GM21723 (cell line): ENCODE data around the gene SMYD2.
A peak's percentile ranks its signal among the peaks of the same experiment; 100 is the strongest.

Experiments
- ATAC-seq: cut with Tn5 transposase; IDR thresholded peaks from one replicate; pipeline ENCODE4 v1.9.1; 2021; ENCODE audit warnings: mild to moderate bottlenecking, moderate library complexity; ENCODE audit not compliant: unreplicated experiment

Gene SMYD2, protein sequence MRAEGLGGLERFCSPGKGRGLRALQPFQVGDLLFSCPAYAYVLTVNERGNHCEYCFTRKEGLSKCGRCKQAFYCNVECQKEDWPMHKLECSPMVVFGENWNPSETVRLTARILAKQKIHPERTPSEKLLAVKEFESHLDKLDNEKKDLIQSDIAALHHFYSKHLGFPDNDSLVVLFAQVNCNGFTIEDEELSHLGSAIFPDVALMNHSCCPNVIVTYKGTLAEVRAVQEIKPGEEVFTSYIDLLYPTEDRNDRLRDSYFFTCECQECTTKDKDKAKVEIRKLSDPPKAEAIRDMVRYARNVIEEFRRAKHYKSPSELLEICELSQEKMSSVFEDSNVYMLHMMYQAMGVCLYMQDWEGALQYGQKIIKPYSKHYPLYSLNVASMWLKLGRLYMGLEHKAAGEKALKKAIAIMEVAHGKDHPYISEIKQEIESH

DNA sequence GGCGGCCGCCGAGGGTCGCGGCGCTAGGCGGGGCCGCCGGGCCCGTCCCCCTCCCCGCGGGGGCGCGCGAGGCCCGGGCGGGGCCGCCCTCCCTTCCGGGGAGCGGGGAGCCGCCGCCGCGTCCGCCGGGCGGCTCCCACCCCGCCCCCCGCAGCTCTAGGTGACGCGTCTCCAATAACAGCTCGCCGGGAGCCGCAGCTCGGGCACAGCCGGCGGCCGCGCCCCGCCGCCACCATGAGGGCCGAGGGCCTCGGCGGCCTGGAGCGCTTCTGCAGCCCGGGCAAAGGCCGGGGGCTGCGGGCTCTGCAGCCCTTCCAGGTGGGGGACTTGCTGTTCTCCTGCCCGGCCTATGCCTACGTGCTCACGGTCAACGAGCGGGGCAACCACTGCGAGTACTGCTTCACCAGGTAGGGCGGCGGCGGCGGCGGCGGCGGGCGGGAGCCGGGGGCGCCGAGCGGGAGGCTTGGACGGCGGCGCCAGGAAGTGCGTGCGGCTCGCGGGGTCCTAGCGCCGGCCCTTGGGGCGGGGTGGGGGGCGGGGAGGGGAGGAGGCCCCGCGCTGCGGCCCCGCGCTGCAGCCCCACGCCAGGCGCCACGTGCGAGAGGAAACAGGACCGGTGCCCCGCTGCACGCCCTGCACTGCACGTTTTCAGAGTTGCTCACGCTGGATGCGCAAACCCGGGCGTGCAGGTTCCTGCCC is at the start of gene SMYD2:
Gene SMYD2, plus strand, starts transcription at position 139 of the 699 bp plus-strand sequence. Its CDS starts 96 bp downstream, at position 235.
- peak; percentile 83 for ATAC-seq

DNA sequence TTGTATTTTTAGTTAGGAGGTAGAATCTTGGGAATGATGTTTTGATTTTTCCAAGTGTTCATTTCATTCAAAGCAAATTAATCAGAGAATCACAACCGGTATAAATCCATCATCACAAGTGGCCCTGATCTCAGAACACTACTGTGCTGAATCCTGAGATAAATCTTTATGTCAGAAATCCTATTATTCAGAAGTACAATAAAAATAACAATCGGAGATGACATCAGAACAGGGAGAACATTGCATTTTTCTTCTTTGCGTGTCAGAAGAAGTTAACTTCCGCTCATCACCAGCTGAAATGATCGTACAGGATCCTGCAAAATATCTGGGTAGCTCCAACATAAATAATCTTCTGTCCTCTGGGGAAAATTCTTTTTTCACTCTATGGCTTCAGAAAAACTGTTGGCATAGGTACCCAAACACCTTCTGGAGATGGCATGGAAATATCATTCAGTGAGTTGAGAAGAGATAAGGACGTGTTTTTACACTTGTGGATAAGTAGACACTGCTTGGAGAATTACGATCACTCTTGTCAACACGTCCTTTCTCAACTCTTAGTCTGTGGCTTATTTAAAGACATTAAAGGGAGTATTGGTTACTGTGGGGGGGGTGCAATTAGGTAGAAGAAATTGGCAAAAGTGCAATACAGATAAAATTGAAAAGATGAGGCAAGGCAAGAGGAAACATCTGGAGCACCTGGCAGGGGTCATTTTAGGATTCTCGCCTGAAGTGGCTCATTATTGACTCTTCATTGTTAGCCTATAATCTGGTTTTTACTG is 46.9 kb upstream of the SMYD2 start:
- ATAC-seq, result no peak

DNA sequence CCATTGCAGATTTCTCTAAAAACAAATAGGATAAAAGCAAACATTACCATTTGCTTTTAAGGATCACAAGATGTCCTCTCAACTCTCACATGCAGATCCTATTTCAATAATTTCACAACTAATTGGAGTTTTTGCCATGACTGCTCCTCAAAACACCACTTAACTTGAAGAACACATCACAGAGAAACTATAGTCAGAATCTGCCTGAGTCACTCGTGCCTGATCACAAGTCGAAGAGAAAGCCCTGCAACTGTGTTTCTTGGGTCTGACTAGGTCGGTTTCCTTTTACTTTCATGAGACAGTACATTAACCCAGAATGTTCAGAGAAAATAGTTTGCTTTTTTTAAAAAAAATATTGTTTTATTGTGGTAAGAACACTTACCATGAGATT is 46.3 kb upstream of the SMYD2 start:
- ATAC-seq, result no peak

DNA sequence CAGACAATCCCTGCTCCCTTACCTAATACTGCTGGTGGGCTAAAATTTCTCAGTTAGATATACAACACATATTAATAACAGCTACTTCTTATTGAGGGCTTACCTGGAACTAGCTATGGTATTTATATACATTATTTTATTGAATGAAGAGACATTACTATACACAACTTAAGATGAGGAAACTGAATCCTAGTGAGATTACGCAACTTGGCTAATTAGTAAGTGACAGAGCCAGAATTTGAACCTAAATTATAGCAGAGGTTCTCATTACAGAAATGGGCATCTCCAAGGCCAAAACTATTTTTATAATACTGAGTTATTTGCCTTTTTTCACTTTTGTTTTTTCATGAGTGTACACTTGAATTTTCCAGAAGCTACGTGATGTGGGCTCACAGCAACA is 44.5 kb upstream of the SMYD2 start:
- ATAC-seq, result no peak

DNA sequence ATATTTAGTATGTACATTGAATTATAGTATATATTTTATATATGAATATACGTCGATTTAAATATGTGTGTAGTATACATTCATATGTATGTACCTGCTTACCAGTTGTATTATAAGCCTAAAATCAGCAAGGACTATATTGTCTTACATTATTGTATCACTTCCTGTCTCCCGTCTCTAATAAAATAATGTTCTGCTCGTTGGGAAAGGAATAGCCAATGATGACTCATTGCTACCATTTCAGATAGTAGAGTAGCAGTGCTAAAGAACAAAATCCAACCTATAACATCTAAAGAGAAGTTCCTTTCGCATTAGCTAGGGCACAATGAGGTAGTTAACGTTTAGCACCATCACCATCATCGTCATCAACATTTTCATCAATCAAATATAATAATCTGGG is 39.9 kb upstream of the SMYD2 start:
- no peak for ATAC-seq

DNA sequence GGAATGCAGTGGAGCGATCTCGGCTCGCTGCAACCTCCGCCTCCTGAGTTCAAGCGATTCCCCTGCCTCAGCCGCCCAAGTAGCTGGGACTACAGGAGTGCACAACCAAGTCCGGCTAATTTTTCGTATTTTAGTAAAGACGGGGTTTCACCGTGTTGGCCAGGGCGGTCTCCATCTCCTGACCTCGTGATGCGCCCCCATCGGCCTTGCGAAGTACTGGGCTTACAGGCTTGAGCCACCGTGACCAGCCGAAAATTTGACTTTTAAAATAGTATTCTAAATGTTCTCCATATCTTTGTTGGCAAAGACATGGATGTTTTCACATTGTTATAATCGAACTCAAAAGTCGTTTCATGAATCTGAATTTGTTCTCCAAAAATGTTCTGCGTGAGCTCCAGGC is 36.7 kb upstream of the SMYD2 start:
- no peak for ATAC-seq

DNA sequence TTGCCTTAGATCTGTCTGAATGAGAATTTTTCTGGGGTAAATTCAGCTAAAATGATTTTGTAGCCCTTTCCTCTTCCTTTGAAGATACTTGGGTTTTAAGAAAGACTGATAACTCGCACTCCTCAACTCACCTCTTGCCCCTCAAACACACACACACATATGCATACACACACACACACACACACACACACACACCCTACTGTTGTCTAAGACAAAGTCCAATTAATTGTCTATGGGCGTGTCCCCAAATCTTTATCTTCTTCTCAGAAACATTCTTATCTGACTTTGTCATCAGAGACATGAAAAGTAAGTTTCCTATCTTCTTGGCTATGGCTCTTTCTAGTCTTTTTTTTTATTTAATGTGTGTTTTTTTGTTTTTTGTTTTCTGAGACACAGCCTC is 36.1 kb upstream of the SMYD2 start:
- ATAC-seq, result no peak

DNA sequence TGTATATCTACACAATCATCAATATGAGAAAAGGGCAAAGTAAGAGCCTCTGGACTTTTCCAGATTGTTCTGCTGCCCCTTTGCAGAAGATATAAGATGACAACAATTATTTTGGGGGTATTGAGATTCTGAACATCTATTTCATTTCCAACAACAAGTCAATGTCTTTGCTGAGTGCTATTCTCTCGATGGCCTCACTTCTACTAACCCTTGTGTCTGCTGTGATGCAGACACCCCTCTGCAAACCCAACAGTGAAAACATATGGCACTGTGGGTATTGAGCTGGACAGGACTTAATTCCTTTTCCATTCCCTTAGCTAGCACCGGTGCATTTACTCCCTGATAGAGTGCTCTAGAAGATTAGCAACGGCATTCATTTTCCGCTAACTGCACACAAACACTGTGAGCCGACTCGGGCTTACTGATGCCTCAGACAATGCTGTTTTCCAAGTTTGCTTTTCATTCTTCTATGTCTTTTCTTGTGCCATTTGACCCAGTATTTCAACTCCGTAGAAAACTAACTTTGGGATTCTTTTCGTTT is 33.4 kb upstream of the SMYD2 start:
- no peak for ATAC-seq

DNA sequence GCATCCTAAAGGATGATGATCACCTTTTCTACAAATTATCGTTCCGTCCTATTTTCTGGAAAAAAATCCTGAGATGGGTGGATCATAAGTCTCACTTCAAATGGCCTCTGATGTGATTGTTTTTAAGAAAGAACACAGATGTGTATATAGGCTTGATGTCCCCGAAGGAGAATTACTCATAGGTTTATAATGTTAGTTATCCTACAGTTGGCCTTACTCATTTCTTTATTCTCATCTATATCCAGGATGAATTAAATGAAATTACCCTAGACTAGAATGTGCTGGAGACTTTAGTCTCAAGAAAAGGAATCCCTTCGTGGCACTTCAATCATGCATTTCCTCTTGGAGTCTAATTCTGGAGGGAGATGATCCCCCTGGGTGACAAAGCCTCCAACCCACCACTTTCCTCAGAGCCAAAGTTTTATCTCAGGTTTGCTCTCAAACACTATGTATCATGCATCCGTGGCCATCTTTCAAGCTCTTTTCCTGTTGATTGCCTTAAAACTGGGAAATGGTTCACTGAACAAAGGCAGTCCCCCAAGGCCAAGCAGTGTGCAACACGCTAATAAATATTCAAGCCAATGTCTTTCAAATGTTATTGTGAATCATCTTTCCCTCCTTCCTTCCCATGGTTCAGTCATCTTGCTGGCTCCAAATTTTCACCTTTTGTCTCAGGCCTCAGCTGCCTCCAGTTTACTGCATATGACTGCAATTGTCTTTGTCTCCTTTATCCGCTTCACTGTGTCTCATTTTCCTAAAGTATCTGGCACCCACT is 32.5 kb upstream of the SMYD2 start:
- no peak for ATAC-seq

DNA sequence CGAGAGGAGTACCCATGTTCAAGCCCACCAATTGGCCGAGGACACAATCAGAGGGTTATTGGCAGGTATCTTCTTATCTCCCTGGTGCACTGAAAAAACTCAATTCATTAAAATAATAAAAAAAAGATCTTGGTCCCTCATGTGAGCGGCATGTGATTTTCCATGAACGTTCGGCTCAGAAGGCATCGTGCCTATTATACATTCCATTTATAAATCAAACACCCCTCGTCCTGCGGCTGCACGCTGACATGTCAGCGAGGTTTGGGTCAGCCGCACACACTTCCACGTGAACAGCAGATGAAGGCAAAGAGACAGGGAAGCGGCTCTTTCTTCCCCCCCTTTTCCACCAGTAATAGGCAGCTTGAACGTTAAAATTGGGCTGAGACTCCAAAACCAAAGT is 31.3 kb upstream of the SMYD2 start:
- no peak for ATAC-seq

DNA sequence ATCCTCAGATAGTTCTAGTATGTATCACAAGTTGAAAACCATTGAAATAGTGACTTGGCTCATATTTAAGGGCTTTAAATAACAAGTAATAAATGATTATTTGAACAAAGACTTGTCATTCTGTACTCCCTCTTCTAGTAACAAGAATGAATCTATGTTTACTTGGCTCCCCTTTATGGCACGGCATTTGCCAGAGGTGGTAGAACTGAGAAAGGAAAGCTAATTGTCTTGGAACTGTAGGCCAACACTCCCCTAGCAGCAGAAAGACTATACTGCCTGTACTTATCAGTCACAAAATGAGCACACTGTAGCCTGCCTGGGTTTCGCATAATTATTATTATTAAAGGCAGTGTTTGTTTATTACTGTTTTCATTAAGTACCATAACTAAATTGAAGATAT is 29.6 kb upstream of the SMYD2 start:
- ATAC-seq, result no peak

DNA sequence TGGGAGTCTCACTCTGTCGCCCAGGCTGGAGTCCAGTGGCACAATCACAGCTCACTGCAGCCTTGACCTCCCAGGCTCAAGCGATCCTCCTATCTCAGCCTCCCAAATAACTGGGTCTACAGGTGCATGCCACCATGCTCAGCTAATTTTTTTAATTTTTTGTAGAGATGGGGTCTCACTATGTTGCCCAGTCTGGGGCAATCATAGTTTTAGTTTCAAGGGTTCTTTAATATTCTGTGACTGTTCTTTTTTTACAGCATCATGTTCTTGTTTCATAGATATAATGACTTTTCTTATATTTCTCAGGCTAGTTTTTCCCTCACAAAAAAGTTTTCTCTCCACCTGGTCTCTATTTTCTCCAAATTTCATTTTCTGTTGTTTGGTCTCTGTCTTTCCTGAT is 25.4 kb upstream of the SMYD2 start:
- no peak for ATAC-seq

DNA sequence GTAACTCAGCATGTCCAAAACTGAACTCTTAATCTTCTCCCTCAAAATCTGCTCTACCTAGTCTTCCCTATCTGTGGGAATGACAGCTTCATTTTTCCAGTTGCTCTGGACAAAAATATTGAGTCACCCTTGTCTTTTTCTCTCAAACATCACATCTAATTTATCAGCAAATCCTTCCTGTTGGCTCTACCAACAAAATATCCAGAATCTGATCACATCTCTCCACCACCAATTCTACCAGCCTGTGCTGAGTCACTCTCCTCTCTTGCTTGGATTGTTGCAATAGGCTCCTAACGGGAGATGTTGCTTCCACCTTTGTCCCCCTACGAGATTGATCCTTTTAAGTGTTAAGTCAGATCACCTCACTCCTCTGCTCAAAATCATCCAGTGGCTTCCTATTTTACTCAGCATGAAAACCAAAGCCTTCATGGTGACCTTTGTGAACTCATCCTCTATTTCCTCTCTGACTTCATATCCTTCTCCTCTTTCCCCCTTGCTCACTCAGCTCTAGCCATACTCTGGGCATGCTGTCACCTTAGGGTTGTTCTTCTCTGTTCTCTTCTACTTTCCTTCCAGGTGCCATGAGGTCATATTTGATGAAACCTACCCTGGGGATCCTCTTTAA is 21.5 kb upstream of the SMYD2 start:
- no peak for ATAC-seq

DNA sequence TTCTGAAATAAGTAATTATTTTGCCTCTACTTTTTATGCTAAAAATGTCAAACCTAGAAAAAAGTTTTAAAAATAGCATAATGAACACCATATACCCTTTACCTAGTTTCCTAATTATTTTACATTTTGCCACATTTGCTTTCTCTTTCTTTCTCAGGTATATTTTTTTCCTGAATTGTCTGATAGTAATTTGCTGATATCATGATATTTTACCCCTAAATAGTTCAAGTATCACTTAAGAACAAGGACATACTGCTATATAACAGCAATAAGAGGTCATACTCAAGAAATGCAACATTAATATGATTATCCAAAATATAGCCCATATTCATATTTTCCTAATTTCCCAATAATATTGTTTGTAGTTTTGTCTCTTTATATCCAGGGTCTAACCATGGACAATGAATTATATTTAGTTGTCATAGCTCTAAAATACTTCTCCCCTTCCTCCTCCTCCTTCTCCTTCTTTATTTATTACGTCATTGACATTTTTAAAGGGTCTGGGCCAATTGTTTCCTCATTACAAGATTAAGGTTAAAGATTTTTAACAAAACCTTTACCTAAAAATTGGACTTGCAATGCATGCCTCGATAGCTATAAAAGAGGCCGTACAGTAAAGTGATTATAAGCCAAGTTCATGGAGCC is 20.3 kb upstream of the SMYD2 start:
- no peak for ATAC-seq

DNA sequence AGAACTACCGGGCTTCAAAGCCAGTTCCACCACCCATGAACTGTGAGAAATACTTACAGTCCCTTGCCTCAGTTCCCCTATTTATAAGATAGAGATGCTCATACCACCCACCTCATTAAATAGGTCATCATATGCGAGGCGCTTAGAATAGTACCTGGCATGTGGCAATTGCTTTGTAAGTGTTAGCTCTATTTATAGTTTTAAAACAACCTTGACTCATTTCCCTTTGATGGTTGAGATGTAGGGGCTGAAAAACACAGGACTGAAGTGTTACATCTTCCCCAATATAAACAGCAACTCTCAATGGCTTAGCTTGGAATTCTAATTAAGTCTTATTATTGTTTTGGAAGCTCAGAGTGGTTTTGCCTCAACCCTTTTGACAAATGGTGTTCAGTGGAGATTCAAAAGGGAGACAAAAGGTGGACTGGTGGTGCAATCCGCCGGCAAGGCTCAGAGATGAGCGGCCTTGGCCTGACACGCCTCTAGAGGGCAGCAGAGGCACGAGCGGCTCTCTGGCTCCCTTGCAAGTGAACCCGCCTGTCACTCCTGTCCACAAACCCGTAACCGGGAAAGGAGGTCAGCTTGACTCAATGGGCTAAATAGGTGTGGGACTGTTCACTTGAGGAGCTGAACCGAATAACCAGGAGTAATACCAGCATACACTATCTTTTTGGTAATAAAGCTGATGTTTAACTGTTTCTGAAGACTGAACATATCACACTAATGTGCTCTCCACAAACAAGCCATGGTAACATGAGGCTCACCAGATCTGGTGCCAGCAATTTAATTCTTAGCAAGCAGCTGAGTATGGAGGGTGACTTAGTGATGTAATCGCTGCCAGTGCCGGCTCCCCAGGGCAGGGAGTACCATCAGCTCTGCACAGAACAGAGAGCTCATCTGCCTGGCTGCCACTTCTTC is 19.5 kb upstream of the SMYD2 start:
- peak; percentile 98 for ATAC-seq

DNA sequence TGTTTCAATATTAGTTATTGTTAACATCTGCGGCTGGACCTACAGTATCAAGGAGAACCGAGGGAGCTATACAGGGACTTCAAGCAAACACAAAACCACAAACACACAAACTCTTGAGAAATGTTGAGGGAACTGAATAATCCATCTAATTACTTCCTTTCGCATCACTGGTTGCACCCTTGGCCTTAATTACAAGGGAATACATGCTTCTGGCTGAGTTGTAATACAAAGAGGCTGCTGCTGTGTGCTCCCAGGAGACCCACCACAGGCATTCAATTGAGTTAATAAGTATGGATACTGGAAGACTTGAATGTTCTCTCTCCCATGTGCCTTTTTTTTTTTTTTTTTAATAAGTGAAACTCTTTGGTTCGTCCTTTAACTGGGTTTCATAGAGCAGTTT is 16.8 kb upstream of the SMYD2 start:
- no peak for ATAC-seq

DNA sequence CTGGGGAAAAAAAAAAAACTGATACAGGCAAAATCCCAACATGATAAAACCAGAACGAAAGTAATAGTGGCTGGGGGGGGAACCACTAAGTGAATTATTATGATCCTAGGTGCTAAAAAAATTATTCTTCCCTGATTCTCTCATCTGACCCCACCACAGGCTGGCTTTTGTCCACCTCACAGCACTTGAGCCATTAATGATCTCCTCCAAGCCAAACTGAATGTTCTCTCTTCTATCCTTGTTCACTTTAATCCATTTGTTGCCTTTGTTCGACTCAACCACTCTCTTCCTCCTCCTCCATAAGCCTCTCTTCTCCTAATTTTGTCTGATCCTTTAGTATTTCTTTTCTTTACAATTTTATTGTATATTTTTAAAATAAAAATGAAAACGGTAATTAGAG is 16.0 kb upstream of the SMYD2 start:
- ATAC-seq, result no peak

DNA sequence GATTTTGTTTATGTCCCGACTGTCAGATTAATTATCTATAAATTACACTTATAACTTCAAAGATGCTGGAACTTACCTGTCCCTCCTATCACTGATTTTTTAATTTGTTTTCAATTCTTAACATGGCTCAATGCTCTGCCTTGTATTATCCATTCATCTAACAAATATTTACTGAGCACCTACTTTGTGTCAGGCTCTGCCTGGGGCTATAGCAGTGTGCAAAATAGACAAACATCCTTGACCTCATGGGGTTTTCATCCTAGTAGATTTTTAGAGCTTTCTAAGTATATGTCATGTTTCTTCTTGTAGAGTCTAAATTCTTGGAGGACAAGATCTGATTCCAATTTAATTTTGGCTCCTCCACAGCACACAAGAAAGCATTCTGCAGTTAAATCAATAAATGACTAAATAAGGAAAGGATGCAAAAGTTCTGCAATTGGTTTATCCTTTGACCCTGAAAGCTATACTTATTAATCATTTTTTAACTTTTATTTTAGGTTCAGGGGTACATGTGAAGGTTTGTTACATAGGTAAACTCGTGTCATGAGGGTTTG is 10.8 kb upstream of the SMYD2 start:
- no peak for ATAC-seq
